GM23248 (cell line): ENCODE measurements around the gene MFAP4. TPM values are rescaled to one million over a fixed set of nuclear protein-coding genes. Genes with fewer than 3 reads are reported as not detected.

Source experiments
- DNase-seq: peaks from one replicate; pipeline ENCODE4 v3.0.0-alpha.2; 2015
- H2AFZ ChIP-seq: fragments of 200-600 bp; sonication (generic); 2 replicates; pipeline ENCODE4 v1.6.1; 2016; ENCODE audit warnings: antibody characterized with exemption
- H3F3A ChIP-seq: fragments of 200-600 bp; sonication (generic); 2 replicates; pipeline ENCODE4 v1.6.1; 2016; ENCODE audit warnings: mild to moderate bottlenecking, antibody characterized with exemption, mixed run types; ENCODE audit not compliant: insufficient read depth
- H3K27ac ChIP-seq: fragments of 200-600 bp; sonication (generic); 2 replicates; pipeline ENCODE4 v1.5.1; 2016; ENCODE audit warnings: mild to moderate bottlenecking
- H3K27me3 ChIP-seq: fragments of 200-600 bp; sonication (generic); replicated peaks from 2 replicates; pipeline ENCODE4 v1.6.1; 2016; ENCODE audit warnings: mild to moderate bottlenecking; ENCODE audit not compliant: insufficient read depth
- H3K36me3 ChIP-seq: fragments of 200-600 bp; sonication (generic); 2 replicates; pipeline ENCODE4 v1.6.1; 2016; ENCODE audit warnings: low read depth, mild to moderate bottlenecking
- H3K4me1 ChIP-seq: fragments of 200-600 bp; sonication (generic); 2 replicates; pipeline ENCODE4 v1.6.1; 2016; ENCODE audit warnings: mild to moderate bottlenecking; ENCODE audit not compliant: insufficient read depth
- H3K4me2 ChIP-seq: fragments of 200-600 bp; sonication (generic); one replicate; pipeline ENCODE4 v1.6.1; 2016; ENCODE audit warnings: mild to moderate bottlenecking; ENCODE audit not compliant: unreplicated experiment
- H3K4me3 ChIP-seq: fragments of 200-600 bp; sonication (generic); 2 replicates; pipeline ENCODE4 v1.5.1; 2016; ENCODE audit warnings: mild to moderate bottlenecking
- H3K79me2 ChIP-seq: fragments of 200-600 bp; sonication (generic); 2 replicates; pipeline ENCODE4 v1.6.1; 2016; ENCODE audit warnings: mild to moderate bottlenecking; ENCODE audit not compliant: insufficient read depth
- H3K9ac ChIP-seq: fragments of 200-600 bp; sonication (generic); 2 replicates; pipeline ENCODE4 v1.6.1; 2016; ENCODE audit warnings: mild to moderate bottlenecking
- H3K9me2 ChIP-seq: fragments of 200-600 bp; sonication (generic); 2 replicates; pipeline ENCODE4 v1.6.1; 2016; ENCODE audit warnings: mixed run types, mild to moderate bottlenecking, moderate library complexity; ENCODE audit not compliant: insufficient read depth
- H3K9me3 ChIP-seq: fragments of 200-600 bp; sonication (generic); one replicate; pipeline ENCODE4 v1.6.1; 2017; ENCODE audit warnings: low read depth
- H4K20me1 ChIP-seq: fragments of 200-600 bp; sonication (generic); 2 replicates; pipeline ENCODE4 v1.6.0; 2016; ENCODE audit not compliant: insufficient read depth
- EZH2 ChIP-seq: fragments of 200-600 bp; sonication (generic); IDR thresholded peaks from 2 replicates; pipeline ENCODE4 v1.6.1; 2018; ENCODE audit warnings: antibody characterized with exemption, mild to moderate bottlenecking; ENCODE audit not compliant: insufficient read depth, poor library complexity, severe bottlenecking
- EZH2phosphoT487 ChIP-seq: fragments of 200-600 bp; sonication (generic); IDR thresholded peaks from 2 replicates; pipeline ENCODE4 v1.6.1; 2018; ENCODE audit warnings: antibody characterized with exemption, moderate library complexity, mild to moderate bottlenecking, low read depth; ENCODE audit not compliant: insufficient read depth
- WGBS, 2 experiments: methylation state at CpG; one replicate each; pipeline ENCODE4 v1.1.6; 2015 to 2017; ENCODE audit warnings: low lambda C conversion rate in 2 of 2, low coverage in 1 of 2; ENCODE audit errors: missing lambda C conversion rate in 2 of 2; 5-methylcytosine and 5-hydroxymethylcytosine counted together
- in situ Hi-C: fragments of 300-500 bp; cut with MboI; formaldehyde crosslinking; loops from 2 replicates; pipeline ENCODE4 v1.15.0; 2020
- polyA plus RNA-seq: library from polyadenylated mRNA; unstranded; fragments of >200 nt; fragmentation: Nextera tagmentation; extraction: Ambion mirVana; gene quantifications from 2 replicates; pipeline ENCODE4 v1.2.1, GENCODE V29; 2016
- total RNA-seq: library from RNA; depleted of rRNA; stranded (reverse); fragments of >200 nt; shearing (Covaris generic); gene quantifications from 2 replicates; pipeline ENCODE4 v1.2.3, GENCODE V29; 2014; rRNA removed

MFAP4 gene, protein sequence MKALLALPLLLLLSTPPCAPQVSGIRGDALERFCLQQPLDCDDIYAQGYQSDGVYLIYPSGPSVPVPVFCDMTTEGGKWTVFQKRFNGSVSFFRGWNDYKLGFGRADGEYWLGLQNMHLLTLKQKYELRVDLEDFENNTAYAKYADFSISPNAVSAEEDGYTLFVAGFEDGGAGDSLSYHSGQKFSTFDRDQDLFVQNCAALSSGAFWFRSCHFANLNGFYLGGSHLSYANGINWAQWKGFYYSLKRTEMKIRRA
- total RNA-seq (79.0 and 97.8 TPM in 2 replicates), polyA plus RNA-seq (155 and 156 TPM in 2 replicates)

- Histone ChIP-seq H3K4me1 (peaks cover 46% of the 10 kb centered on the region), H3K9me2 (no peaks in the 10 kb centered on the region)
- in situ Hi-C loops = no loop called here
Observed at GRCh38 chr17:19386974-19387920, at the start of gene MFAP4. Gene MFAP4 (minus strand): TSS chr17:19387190. CDS start chr17:19387155, 35 bp downstream.

DNA sequence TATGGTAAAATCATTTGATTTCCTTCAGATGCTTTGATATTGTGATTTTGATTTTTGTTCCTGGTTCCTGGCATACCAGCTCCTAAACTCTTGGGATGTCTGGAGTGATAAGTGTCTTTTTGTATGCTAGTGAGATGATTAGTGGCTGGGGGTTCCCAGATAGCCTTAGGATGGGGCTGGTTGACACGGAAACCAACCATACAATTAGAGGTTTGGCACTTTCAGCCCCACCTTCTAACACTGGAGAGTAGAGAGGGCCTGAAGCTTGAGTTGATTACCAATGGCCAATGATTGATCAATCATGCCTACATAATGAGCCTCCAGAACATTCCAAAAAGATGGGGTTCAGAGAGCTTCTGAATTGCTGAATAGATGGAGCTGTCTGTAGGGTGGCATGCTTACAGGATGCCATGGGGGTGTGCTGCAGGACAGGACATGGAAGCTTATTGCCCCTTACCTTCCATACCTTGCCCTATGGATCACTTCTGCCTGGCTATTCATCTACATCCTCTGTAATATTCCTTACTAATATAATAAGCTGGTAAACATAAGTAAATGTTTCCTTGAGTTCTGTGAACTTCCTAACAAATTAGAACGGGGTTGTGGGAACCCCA is 46.8 kb upstream of the MFAP4 start:
- H3K4me3 ChIP-seq = no peak overlapping the region

More at GRCh38 chr17:19386974-19387920, at the start of gene MFAP4:
- Histone ChIP-seq H3K79me2 (peaks cover 9% of the 10 kb centered on the region), H2AFZ (peak within 1 kb of the TSS; percentile 45; the same call in 1 of the 2 replicates), H3K9me3 (no peaks in the 10 kb centered on the region), H4K20me1 (no peaks in the 10 kb centered on the region), H3K27me3 (no peaks in the 10 kb centered on the region), H3K36me3 (peaks cover 4% of the 10 kb centered on the region; the same call in 1 of the 2 replicates), H3K27ac (peak within 1 kb of the TSS; percentile 94), H3K9ac (peak within 1 kb of the TSS; percentile 82), H3K4me2 (peak within 1 kb of the TSS; percentile 52), H3F3A (peaks cover 43% of the 10 kb centered on the region), H3K4me3 (peak within 1 kb of the TSS; percentile 47)
- 2% methylated on average over 9 to 20 of the region's 22 CpGs for WGBS, 2 experiments
- no peak for TF ChIP-seq EZH2phosphoT487
- DNase-seq = peak; percentile 93

DNA sequence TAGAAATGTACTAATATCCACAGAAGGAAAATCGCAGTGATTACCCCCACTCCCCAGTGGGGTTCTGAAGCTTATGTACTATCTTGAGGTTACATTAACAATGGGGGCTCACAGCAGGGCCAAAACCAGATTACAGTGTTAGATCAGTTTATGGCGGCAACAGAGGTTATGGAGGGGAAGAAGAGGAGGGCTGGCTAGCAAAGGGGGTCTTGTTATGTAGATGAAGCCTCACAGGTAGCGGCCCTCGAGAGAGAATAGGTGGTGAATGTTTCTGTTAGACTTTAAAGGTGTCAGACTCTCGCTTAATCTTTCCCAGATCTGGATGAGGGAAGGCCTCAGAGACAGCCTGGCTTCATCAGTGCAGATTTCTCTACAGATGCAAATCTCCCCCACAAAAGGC is 46.3 kb upstream of the MFAP4 start:
- H2AFZ ChIP-seq = no peak overlapping the region
- H3K4me2 ChIP-seq = no peak overlapping the region
- in situ Hi-C loops = no loop called here
- H3K36me3 ChIP-seq = no peaks in the 10 kb centered on the region
- H3K27ac ChIP-seq = no peak overlapping the region
- H3K79me2 ChIP-seq = no peaks in the 10 kb centered on the region
- peaks cover 11% of the 10 kb centered on the region; the same call in 1 of the 2 replicates for H3F3A ChIP-seq
- WGBS, 2 experiments = 77 to 82% methylated on average over 5 of the region's 5 CpGs
- no peak overlapping the region for H3K9ac ChIP-seq
- TF ChIP-seq EZH2phosphoT487 (no peak), EZH2 (no peak)
- H3K4me3 ChIP-seq = no peak overlapping the region
- DNase-seq = no peak
- H3K9me3 ChIP-seq = no peaks in the 10 kb centered on the region
- no peaks in the 10 kb centered on the region for H4K20me1 ChIP-seq
- H3K4me1 ChIP-seq = no peaks in the 10 kb centered on the region
- no peaks in the 10 kb centered on the region for H3K9me2 ChIP-seq
- H3K27me3 ChIP-seq = no peaks in the 10 kb centered on the region

More for the DNA sequence above, 46.8 kb upstream of the MFAP4 start:
- H3K9me3 ChIP-seq = no peaks in the 10 kb centered on the region
- no peaks in the 10 kb centered on the region for H3K36me3 ChIP-seq
- no peak overlapping the region for H3K4me2 ChIP-seq
- 82 to 86% methylated on average over 2 of the region's 2 CpGs for WGBS, 2 experiments
- TF ChIP-seq EZH2phosphoT487 (no peak), EZH2 (no peak)
- no peaks in the 10 kb centered on the region for H4K20me1 ChIP-seq
- H2AFZ ChIP-seq = no peak overlapping the region
- DNase-seq = no peak
- H3K27ac ChIP-seq = no peak overlapping the region
- H3K9ac ChIP-seq = no peak overlapping the region
- no peaks in the 10 kb centered on the region for H3K27me3 ChIP-seq
- no peaks in the 10 kb centered on the region for H3K79me2 ChIP-seq
- peaks cover 11% of the 10 kb centered on the region; the same call in 1 of the 2 replicates for H3F3A ChIP-seq
- in situ Hi-C loops = no loop called here
- H3K9me2 ChIP-seq = no peaks in the 10 kb centered on the region
- no peaks in the 10 kb centered on the region for H3K4me1 ChIP-seq

- H3K4me1 ChIP-seq = no peaks in the 10 kb centered on the region
- H4K20me1 ChIP-seq = no peaks in the 10 kb centered on the region
- H3K36me3 ChIP-seq = no peaks in the 10 kb centered on the region
- H3F3A ChIP-seq = peaks cover 5% of the 10 kb centered on the region; the same call in 1 of the 2 replicates
- H2AFZ ChIP-seq = no peak overlapping the region
- H3K79me2 ChIP-seq = no peaks in the 10 kb centered on the region
- no peak overlapping the region for H3K4me2 ChIP-seq
- H3K9ac ChIP-seq = no peak overlapping the region
- WGBS, 2 experiments = 88 to 93% methylated on average over 3 of the region's 3 CpGs
- H3K9me2 ChIP-seq = no peaks in the 10 kb centered on the region
- H3K27me3 ChIP-seq = no peaks in the 10 kb centered on the region
- no peak overlapping the region for H3K27ac ChIP-seq
- TF ChIP-seq EZH2 = no peak
- no peak for TF ChIP-seq EZH2phosphoT487
- in situ Hi-C loops = no loop called here
- H3K9me3 ChIP-seq = no peaks in the 10 kb centered on the region
- no peak for DNase-seq
- no peak overlapping the region for H3K4me3 ChIP-seq
Observed at GRCh38 chr17:19431691-19432090, 44.7 kb upstream of the MFAP4 start.
